Measurements from ENCODE around the gene L3MBTL4. TPM values are rescaled to one million over a fixed set of nuclear protein-coding genes. Genes with fewer than 3 reads are reported as not detected.

Gene L3MBTL4
- total RNA-seq, 2 donors from 2014 or later: 10.9 to 11.2 TPM

DNA sequence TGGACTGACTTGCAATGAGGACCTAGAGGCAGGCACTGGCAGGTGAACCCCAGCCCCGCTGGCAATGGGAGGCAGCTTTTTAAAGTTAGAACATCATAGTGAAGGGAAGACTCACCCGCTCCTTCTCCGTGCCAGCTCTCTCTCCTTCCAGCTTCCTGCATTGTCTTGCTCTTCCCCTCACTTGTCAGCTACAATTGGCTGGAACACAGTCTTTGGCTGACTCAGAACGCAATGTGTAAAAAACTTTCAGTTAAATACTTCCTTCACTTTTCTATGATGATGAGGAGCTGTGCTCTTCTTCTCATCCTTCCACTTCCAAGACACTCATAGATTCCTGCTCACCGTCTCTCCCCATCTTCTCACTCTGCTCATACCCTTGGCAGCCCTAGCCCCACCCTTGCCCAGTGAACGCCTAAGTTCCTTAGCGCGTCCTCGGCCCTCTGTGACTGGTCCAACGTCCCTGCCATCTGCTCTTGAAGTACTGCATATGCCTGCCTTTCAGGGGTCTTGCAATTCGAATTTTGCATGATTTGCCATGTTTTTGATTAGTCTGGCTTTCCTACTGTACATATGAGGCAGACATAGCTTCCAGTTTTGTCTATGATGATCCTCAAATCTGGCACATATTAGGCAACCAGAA lies 401.4 kb downstream of the L3MBTL4 start:
- H3K9me3 ChIP-seq: no peaks in the 10 kb centered on the region
- H3K36me3 ChIP-seq (replicated peaks in 1 of 2; ENCODE audit: insufficient read depth in 1 of 2, low read depth in 2 of 2): no peaks in the 10 kb centered on the region
- no peaks in the 10 kb centered on the region for H3K4me1 ChIP-seq
- intact Hi-C loops (cut with DNase I): no loop called here
- no peak overlapping the region for H3K27ac ChIP-seq
- H3K27me3 ChIP-seq: no peaks in the 10 kb centered on the region
- DNase-seq (no peak), ATAC-seq (no peak)
- TF ChIP-seq, protein P1, sequence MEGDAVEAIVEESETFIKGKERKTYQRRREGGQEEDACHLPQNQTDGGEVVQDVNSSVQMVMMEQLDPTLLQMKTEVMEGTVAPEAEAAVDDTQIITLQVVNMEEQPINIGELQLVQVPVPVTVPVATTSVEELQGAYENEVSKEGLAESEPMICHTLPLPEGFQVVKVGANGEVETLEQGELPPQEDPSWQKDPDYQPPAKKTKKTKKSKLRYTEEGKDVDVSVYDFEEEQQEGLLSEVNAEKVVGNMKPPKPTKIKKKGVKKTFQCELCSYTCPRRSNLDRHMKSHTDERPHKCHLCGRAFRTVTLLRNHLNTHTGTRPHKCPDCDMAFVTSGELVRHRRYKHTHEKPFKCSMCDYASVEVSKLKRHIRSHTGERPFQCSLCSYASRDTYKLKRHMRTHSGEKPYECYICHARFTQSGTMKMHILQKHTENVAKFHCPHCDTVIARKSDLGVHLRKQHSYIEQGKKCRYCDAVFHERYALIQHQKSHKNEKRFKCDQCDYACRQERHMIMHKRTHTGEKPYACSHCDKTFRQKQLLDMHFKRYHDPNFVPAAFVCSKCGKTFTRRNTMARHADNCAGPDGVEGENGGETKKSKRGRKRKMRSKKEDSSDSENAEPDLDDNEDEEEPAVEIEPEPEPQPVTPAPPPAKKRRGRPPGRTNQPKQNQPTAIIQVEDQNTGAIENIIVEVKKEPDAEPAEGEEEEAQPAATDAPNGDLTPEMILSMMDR (IDR thresholded peaks at IDR 0.05): no peak
- 86% methylated on average over 11 of the region's 11 CpGs for WGBS, 2 donors
- no peak overlapping the region for H3K4me3 ChIP-seq

DNA sequence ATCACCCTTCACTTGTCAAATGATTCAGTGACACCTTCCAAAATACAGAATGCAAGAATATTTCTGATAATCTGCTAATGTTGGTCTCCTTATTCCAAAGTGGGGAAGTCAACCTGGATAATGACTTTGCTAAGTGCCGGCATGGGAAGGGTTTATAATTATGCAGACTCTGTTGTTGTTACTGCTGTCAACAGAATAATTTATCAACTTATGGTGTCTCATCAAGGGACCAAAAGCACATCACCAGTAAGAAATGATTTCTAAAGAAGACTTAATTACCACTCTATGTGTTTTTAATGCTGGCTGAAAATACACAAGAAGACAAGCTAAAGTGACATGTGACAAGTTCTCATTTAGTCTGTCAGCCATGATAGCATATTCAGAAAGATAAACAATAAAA lies 403.8 kb downstream of the L3MBTL4 start:
- no peak overlapping the region for H3K4me3 ChIP-seq
- no peak for TF ChIP-seq POLR2A (IDR thresholded peaks at IDR 0.05)
- TF ChIP-seq, protein P1 (IDR thresholded peaks at IDR 0.05): no peak
- DNase-seq (no peak), ATAC-seq (no peak)
- no peaks in the 10 kb centered on the region for H3K36me3 ChIP-seq (replicated peaks in 1 of 2; ENCODE audit: insufficient read depth in 1 of 2, low read depth in 2 of 2)
- H3K27ac ChIP-seq: no peak overlapping the region
- no peaks in the 10 kb centered on the region for H3K9me3 ChIP-seq
- intact Hi-C loops (cut with DNase I): no loop called here
- no peaks in the 10 kb centered on the region for H3K4me1 ChIP-seq
- no peaks in the 10 kb centered on the region for H3K27me3 ChIP-seq
- 88 to 100% methylated on average over 1 of the region's 1 CpG for WGBS, 2 donors

DNA sequence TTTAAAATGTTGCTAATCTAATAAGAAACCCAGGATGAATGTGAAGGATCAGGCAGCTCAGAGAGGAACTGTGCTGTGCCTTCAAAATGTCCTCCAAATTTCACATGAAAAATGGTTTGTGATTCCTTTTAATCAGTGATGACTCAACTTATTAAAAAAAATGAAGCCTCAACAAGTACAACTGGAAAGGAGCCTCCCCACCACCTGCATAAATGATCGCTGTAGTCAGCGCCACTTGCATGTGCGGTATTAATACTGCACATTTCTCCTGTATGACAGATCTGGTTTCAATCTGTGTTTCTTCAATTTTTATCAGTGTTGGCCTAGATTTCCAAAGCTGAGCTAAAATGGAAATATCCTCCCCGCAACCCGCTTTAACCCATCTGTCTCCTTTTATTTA lies 404.4 kb downstream of the L3MBTL4 start:
- TF ChIP-seq, protein P1 (IDR thresholded peaks at IDR 0.05): no peak
- no peak for TF ChIP-seq POLR2A (IDR thresholded peaks at IDR 0.05)
- 90 to 92% methylated on average over 5 of the region's 5 CpGs for WGBS, 2 donors

DNA sequence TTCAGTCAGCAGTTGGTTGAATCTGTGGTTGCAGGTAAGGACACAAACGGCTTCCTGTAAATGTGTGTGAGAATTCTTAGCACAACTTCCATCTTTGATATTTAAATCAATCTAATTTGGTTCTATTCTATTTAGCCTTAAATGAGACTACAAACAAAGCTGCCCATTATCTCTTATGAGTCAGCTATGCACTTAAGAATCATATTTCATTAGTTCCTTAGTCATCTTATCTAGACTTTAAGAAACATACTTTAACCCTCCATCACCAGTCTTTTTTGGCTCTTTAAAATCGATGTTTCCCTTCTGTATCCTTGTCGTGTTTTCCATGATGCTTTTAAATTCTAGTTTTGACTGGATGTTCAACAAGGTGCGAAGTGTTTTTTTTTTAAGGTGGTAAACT lies 405.0 kb downstream of the L3MBTL4 start:
- H3K27me3 ChIP-seq: no peaks in the 10 kb centered on the region
- no peaks in the 10 kb centered on the region for H3K9me3 ChIP-seq
- H3K36me3 ChIP-seq (replicated peaks in 1 of 2; ENCODE audit: insufficient read depth in 1 of 2, low read depth in 2 of 2): no peaks in the 10 kb centered on the region
- H3K27ac ChIP-seq: no peak overlapping the region
- intact Hi-C loops (cut with DNase I): no loop called here
- DNase-seq: no peak
- H3K4me3 ChIP-seq: no peak overlapping the region
- ATAC-seq: no peak
- 74 to 79% methylated on average over 4 of the region's 4 CpGs for WGBS, 2 donors
- H3K4me1 ChIP-seq: no peaks in the 10 kb centered on the region
- TF ChIP-seq, protein P1 (IDR thresholded peaks at IDR 0.05): no peak
- TF ChIP-seq POLR2A (IDR thresholded peaks at IDR 0.05): no peak

More for the DNA sequence above, 404.4 kb downstream of the L3MBTL4 start:
- no peaks in the 10 kb centered on the region for H3K9me3 ChIP-seq
- H3K4me1 ChIP-seq: no peaks in the 10 kb centered on the region
- no peak for DNase-seq
- intact Hi-C loops (cut with DNase I): no loop called here
- no peak for ATAC-seq
- H3K27me3 ChIP-seq: no peaks in the 10 kb centered on the region
- no peaks in the 10 kb centered on the region for H3K36me3 ChIP-seq (replicated peaks in 1 of 2; ENCODE audit: insufficient read depth in 1 of 2, low read depth in 2 of 2)
- no peak overlapping the region for H3K27ac ChIP-seq
- H3K4me3 ChIP-seq: no peak overlapping the region

DNA sequence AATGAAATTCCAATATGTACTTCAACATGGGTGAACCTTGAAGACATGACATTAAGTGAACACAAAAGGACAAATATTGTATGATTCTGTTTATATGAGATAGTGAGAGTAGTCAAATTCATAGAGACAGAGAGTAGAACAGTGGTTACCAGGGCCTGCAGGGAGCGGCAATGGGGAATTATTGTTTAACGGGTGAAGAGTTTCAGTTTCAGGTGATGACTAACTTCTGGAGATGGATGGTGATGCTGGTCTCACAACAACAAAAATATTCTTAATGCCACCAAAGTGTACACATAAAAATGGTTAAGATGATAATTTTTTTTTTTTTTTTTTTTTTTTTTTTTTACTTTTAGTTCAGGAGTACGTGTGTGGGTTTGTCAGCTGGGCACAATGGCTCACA lies 410.0 kb downstream of the L3MBTL4 start:
- no peak overlapping the region for H3K4me3 ChIP-seq
- no peak for DNase-seq
- no peak for ATAC-seq
- no peaks in the 10 kb centered on the region for H3K4me1 ChIP-seq
- no peak overlapping the region for H3K27ac ChIP-seq
- TF ChIP-seq POLR2A (IDR thresholded peaks at IDR 0.05): no peak
- TF ChIP-seq, protein P1 (IDR thresholded peaks at IDR 0.05): no peak
- no peaks in the 10 kb centered on the region for H3K9me3 ChIP-seq
- H3K27me3 ChIP-seq: no peaks in the 10 kb centered on the region
- intact Hi-C loops (cut with DNase I): no loop called here
- H3K36me3 ChIP-seq (replicated peaks in 1 of 2; ENCODE audit: insufficient read depth in 1 of 2, low read depth in 2 of 2): no peaks in the 10 kb centered on the region
- WGBS, 2 donors: 97 to 98% methylated on average over 3 of the region's 3 CpGs

Measured in body of pancreas (tissue), 4 donors.